GM18858 (cell line): ENCODE results near the gene GNA14.
"Not testable (repeated sequence)": the region's sequence is repeated elsewhere in the genome, so short reads cannot be mapped to it uniquely, and the experiment has no call there.

Experiments used
- ATAC-seq: cut with Tn5 transposase; IDR thresholded peaks from one replicate; pipeline ENCODE4 v1.9.1; 2021; ENCODE audit not compliant: unreplicated experiment

GNA14 gene

DNA sequence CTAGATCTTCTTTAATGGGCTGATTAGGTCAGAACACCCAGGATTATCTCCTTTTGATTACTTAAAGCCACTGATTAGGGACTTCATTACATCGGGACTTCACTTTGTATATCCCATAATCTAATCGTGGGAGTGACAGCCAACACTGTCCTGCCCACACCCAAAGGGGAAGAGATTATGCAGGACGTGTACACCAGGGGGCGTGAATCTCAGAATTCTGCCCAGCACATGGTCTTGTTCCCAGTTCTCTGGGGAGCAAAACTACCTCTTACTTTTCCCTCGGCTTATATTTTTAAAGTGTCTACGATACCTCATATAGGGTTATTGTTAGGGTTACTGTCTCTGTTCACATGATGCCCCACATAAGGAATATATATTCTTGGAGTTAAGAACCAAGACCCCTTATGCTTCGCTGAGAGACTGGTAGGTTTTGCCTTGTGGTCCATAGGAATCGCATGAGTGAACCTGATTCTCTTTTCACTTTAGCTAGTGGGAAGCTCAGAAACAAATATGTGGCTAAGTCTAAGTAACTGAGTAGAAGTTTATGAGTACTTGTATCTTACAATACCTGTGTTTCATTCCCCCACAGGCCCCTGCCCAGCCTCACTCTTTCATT lies 192.7 kb downstream of the GNA14 start:
- ATAC-seq: no peak

DNA sequence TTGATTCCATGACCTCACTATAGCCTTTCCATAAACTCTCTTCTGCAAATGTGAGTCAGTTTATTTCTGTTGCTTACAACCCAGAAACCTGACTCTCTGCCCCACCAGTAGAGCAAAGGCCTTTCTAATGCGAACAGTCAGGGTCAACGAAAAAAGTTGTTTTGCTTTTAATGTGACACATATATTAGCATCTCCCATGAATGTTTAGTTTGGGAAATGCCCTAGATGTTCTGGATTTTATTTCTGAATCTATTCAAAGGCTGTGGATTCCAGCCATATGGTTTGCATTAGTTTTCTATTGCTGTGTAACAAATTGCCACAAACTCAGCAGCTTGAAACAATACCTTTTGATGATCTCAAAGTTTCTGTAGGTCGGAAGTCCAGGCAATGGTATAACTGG lies 193.5 kb downstream of the GNA14 start:
- ATAC-seq: no peak

DNA sequence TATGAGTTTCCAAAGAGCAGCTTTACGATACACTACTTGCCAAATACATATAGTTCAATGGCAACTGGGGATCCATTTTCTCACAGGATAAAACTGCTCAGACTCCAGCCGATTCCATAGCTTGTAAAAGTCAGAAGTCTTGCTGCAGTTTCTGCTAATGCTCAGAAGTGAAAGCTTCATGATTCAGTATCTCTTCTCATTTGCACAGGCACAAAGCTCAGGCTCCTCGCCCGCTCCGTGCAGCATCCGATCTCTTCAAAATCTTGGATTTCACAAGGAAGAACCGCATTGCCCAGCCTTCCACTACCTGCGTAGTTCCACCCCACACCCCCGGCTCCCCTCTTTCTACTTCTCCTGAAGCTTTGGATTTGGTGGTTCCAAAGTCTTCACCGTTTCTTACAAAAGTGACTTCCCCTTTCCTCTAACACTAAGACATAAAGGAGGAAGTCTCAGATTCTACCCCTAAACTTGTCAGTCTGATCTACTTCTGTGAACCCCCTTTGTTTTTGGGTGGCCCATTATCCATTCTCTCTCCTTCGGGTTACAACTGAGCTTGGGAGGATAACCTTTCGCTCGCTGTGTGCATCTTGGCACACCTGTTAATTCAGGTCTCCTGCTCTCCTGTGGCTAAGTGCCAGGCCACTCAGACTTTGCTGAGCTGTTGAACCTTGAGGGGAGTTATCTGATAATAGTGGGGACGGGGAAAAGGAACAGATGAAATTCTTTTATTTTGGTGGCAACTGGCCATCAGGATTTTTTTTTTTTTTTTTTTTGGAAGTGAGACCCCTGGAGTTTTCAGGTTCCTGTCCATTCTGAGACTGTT lies 194.1 kb downstream of the GNA14 start:
- no peak for ATAC-seq

DNA sequence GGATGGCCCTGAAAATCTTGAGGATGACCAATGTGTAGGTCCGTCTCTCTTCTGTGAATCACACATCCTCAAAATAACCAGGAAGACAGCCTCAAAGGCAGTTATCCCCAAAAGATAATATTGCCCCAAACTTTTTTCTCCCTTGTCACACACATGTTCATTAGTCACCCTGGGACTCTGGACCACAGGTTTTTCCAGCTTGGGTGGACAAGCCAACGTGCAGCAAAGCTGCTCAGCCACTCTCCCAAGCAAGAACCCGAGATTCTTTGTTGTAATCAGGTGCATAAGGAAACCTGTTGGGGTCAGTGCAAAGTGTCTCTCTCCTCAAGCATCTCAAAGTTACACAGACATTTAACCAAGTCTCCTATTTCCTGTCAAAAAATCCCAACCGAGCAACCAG lies 196.6 kb downstream of the GNA14 start:
- ATAC-seq: no peak

DNA sequence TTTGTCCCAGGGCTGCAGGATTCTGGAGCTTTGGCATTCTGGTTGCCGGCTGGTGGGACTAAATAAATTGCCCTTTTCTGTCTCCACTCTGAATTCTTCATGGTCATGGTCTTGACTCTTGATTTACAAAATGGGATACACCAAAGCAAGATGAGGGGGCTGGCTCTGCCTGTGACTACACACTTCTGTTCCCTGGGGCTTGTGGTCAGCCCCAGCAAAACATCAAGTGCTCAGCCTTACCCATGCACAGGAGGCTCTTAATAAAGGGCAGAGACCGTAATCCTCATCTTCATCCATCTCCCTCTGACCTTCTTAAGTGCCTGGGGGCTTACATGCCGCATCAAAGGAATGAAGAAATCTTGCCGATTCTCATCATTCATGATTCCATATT lies 198.0 kb downstream of the GNA14 start:
- no peak for ATAC-seq

DNA sequence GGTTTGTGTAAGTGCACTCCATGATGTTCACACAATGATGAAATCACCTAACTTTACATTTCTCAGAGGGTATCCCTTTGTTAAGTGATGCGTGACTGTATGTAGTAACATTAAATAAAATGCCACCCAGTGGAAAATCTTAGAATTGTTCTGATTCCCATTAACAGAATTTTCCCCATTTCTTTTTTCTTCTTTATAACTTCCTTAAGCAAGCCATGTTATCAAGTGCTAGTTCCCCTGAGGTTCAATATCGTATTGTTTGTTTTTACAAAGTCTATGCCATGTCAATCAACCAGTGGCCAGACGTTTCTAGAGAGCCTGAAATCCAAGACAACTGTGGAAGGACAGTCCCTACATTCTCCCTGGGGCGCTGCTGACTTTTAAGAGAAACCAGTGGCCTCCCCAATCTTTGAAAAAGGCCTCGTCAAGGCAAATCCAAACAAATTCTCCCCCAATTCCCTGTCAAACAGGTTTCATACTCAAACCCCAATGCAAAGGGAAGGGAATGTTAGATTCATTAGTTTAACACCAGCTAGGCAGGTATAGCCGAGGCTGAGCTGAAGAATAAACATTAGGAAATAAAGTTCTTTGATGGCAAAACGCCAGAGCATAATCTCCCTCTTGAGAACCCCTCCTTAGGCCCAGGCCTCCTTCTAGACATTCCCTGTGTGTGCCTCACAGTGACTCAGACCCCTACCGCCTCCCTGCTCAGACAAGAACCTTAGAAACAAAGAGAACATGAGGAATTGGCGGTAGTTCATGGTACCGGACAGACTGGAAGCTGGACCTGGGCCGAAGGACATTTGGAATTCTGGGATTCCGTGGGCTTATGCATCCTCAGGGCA lies 198.7 kb downstream of the GNA14 start:
- no peak for ATAC-seq

DNA sequence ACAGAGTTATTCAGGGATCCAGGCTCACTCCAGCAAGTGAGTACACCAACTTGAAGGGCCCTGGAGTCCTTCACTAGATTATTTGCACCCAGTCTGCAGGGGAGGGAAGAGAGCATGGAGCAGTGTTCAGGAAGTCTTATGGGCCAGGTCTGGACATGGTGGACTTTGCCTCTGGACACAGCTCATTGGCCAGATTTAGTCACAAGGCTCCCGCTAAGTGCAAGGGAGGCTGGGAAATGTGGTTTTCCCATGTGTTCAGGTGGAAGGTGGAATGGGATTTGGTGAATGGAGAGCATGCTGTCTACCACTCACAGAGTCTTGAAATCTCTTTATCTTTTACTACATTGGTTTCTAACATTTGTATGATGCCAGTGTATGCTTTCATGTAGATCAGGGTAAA lies 200.5 kb downstream of the GNA14 start:
- ATAC-seq: no peak

DNA sequence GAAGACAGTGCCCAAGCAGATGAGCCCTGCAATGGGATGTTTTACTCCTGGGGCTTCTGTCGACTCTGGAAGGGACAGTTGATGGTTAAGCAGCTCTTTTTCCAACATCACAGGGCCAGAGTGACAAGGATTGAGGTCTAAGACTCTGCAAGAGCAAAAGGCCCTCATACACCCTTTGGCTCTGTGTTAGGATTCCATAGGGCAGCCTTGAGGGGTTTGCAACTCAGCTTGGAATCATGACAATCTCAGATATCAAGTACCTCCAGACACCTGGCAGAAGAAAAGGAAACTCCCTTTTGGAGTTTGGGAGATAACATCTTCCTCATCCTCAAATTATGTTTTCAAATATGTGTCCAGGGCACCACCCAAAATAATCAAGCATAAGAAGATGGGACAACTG lies 205.7 kb downstream of the GNA14 start:
- no peak for ATAC-seq

DNA sequence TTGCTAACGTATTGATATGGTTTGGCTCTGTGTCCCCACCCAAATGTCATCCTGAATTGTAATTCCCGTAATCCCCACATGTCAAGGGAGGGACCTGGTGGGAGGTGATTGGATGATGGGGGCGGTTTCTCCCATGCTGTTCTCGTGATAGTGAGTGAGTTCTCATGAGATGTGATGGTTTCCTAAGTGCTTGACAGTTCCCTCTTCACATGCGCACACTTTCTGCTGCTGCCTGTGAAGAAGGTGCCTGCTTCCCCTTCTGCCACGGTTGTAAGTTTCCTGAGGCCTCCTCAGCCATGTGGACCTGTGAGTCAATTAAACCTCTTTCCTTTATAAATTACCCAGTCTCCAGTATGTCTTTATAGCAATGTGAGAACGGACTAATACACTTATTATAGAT lies 207.0 kb downstream of the GNA14 start:
- ATAC-seq: not testable (repeated sequence)

DNA sequence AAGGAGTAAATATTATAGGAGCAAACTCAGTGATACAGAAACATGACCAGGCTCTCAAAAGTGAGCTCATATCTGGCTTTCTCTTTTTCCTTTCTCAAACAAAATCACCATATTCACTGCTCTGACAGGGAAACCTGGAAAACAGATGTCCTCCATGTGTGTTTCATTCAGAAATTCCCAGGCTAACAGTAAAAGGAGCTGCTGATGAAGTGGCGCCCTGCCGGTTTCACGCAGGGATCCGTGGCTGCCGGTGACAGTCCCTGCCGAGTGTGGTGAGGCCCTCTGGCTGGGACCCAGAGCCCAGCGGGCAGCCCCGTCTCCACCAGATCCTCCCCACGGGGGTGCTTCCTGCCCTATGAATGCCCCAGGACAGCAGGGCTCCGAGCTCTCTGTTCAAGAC lies 208.1 kb downstream of the GNA14 start:
- no peak for ATAC-seq

DNA sequence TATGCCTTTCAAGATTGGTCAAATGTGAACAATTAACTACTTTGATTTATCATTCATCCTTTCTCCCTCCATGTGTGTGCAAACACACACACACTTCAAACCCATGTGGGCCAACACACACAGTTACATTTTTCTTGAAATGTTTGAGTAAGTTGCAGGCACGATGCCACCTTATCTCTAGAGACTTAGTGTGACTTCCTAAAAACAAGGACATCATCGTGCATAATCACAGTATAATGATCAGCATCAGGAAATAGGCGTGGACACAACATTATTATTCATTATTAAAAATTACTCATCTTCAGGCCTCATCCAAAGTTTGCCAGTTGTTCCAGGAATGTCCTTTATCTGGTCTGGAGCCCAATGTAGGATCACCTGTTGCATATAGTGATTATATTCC lies 209.5 kb downstream of the GNA14 start:
- no peak for ATAC-seq

DNA sequence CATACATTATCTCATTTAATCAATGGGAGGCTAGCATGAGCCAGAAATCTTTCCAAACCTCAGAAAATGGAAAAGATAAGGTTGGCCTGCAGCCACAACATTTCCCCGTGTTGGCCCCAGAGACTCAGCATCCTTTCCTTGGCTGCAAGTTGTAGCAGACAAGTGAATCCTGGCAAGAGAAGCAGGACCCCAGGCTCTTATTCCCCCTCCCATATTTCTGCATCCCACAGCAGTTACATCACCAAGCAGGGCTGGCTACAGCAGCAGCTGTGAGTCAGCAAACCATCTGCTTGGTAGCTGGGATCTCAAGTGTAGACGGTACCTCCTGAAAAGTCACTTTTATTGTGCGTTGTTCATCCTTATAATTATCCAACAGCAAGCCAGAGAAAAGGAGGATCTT lies 212.4 kb downstream of the GNA14 start:
- ATAC-seq: no peak

DNA sequence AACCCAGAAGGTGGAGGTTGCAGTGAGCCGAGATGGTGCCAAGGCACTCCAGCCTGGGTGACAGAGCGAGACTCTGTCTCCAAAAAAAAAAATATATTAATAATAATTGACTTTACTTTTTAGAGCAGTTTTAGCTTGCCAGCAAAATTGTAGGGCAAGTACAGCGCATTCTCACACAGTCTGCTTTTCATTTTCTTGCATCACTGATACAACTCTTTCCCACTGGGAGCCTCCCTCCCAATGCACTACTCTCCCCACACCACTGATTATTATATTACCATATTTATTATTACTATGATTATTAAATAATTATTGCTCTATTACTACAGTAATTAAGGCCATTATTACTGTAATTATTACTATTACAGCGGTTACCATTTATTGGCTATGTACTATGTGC lies 212.8 kb downstream of the GNA14 start:
- ATAC-seq: no peak

DNA sequence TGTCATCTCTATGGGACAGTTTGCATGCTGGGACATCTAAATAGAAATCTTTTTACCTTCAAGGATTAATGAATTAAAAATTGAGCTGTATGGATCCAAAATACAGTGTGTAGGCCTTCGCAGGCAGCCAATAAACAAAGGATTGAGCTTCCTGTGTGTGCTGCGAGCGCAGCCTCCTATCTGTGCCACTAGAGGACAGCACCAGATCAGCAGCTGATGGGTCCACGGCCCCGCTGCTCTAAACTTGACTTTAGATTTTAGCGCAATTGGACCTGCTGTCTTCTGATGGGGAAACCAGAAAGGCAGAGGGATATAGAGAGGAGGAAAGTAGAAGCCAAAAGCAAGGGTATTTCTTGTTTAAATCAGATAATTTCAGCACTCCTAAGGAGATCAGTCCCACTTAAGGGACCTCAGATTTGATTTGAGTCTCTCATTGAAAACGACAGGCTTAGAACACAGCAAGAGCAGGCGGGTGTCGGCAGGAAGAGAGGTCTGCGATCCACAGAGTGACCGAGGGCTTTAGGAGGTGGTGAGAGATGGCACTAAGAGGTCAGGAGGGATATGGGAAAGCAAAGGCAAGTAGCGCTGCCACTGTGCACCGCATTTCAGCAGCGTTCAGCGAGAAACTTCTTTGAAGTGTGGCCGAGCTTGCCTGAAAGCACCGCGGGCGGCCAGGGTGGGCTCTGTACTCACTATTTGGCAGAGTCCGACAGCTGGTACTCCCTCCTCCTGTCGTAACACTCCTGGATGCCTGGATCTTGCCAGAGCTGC lies 214.3 kb downstream of the GNA14 start:
- peak; percentile 91 for ATAC-seq

DNA sequence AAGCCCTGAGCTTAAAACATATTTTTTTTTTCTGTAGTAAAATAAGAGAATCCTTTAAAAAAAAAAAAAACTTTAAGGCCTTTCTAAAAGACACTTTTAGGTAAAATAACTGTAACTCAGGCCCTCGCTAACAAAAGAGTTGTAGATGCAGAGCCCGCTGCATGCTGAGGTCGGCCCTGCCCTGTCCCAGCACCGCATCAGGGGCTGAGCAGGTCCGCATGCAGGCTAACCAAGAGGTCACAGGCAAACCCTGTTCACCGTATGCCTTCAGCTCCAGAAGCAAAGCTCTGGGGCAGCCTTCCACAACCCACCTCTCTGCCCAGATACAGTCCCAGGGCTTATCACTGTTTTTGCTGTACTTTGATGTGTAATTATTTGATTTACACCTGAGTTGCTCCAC lies 216.1 kb downstream of the GNA14 start:
- ATAC-seq: no peak

DNA sequence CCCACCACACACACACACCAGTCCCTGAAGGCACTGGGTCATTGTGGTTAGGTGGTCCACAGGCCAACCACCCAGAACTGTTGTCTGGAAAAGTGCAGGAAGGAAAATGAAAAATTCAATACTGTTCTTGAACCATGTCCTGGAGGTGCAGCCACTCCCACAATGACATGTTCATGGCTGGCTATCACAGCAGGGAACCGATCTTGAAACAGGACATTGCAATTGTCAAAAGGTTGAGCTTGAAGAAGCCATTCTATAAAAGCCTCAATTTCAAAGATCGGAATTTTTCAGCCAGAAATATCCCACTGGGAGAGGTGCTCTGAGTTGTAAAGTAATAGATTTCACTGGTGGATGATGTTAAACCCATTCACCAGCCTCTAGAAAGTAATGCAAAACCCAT lies 218.2 kb downstream of the GNA14 start:
- ATAC-seq: no peak

DNA sequence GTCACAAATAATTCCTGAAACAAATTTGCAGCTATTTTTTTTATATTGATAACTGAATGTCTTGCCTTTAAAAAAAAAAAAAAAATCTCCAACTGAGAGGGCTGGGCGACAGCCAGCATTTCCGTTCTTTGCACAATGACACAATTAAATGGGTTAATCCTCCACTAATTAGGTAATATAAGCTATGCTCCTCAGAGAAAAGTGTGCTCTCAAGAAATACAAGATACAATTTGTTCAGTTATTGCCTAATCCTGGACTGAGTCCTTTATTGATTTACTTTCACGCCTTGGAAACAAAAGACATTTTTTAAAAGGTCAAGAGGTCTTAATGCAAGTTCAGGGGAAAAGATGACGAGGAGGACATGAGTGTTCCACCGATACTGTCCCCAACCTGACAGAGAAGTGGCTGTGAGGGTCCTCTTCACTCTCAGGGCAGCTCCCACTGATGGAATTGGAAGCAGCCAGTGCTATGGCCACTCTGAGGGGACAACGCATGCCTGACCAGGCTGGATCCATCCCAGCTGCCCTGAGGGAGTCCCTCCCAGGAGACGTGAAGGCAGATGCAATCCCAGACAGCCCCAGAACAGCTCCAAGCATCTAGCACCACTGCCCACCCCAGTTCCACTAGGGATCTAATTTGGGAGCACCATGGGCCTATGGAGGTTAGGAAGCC lies 220.7 kb downstream of the GNA14 start:
- no peak for ATAC-seq

DNA sequence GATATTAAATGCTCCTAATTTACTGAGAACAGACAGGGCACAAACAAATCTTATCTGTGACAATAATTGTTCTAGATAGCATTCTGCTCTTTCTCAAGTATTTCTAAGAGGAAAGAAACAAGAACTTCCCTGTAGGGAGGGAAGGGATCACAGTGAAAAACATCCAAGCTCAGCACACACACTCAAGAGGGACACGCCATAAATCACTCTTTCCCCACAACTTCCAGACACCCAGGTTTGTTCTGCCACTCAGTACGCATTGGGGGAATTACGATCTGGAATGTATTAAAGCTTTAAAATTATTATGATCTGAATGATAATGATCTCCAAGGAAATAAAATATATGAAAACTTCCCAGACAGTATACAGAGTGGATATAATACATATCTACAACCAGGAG lies 221.4 kb downstream of the GNA14 start:
- ATAC-seq: no peak

DNA sequence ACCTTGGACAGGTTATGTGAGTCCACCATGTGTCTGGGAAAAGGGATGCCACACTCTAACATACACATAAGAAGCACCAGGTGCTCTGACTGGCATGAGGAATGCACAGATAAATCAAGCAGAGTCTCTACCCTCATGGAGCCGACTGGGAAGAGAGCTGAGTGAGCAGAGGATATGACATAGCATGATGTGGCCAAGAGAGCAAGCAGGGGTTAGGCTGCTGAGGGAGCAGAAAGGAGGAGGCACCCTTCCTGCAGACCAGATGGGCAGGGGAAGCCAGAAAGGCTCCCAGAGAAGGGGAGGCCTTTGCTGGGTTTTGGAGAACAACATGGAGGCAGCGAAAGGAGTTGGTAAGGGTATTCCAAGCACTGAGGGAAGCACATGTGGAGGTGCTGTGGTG lies 223.1 kb downstream of the GNA14 start:
- no peak for ATAC-seq

DNA sequence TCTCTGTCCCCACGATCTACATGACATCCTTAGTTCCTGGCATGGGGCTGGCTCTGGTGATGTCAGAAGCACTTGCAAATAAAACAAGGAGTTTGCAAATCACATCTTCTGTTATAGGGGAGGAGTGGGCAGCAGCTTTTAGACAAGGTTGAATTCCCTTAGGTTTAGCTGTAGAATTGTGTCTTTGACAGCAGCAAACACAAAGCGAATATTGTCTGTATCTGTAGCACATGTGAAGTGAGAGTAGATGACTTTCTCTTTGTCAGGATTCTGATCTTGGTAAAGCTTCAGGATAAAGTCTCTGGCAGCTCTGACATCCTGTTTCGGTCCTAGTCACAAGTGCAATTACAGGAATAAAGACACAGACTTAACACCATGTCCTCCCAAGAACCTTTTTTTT lies 224.3 kb downstream of the GNA14 start:
- ATAC-seq: no peak

DNA sequence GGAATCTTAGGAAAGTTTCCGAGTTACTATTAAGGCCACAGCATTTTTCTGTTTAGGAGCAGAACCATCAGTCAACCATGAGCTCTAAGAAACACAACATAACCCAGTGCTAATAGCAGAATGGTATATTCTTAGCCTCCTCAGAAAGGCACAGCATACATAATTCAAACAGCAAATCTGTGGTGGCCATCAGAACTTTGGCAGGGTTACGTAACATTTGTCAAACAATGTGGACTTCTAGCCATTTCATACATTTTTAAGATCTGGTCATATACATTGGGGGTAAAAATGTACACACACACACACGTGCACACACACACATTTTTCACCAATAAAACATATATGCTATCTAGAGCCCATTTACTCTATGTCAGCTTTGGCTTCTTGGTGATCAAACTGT lies 225.2 kb downstream of the GNA14 start:
- no peak for ATAC-seq
